ENCODE results near the gene FGF14.

DNA sequence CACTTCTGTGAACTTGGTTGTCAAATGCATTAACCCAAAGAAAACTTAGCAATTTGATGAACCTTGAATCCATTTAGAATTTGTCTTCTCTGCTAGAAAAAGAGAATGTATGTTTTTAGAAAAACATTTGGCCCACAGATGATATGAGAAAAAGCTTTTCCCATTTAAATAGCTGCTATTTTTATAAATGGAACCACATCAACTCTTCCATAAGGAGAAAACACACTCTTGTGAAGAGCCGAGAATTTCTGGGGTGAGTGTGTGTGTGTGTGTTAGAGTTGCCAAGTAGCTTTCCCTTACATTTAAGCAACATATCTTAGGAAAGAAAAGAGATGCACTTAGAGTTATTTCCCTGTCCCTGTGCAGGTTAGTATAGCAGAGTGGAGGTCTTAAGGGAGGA is 626.6 kb downstream of the FGF14 start:
- no peak for TF ChIP-seq POLR2AphosphoS5 (IDR thresholded peaks at IDR 0.05; ENCODE audit: insufficient read depth, low read depth, low read length)
- no peak for TF ChIP-seq CTCF (IDR thresholded peaks at IDR 0.05; ENCODE audit: extremely low read depth in 1 of 2, insufficient read depth in 1 of 2, low read depth in 1 of 2, low read length in 2 of 2)
- no peak for TF ChIP-seq POLR2A (IDR thresholded peaks at IDR 0.05; ENCODE audit: low read depth, low read length)
- TF ChIP-seq JUN (IDR thresholded peaks at IDR 0.05; ENCODE audit: borderline replicate concordance, insufficient read depth, insufficient read length, low read depth) = no peak
- no peak for TF ChIP-seq EZH2 (IDR thresholded peaks at IDR 0.05; ENCODE audit: borderline replicate concordance, low read depth, low read length, severe bottlenecking)
